Ovary (tissue), 9 donors: Measurements from ENCODE around the gene NT5C. TPM values are rescaled to one million over a fixed set of nuclear protein-coding genes. Genes with fewer than 3 reads are reported as not detected.
"Not testable (repeated sequence)": the region's sequence is repeated elsewhere in the genome, so short reads cannot be mapped to it uniquely, and the experiment has no call there.

ENCODE experiments used
- DNase-seq, 5 donors: peaks; one replicate each; pipeline ENCODE4 v3.0.0-alpha.2; 2019 to 2020
- H3K27ac ChIP-seq, 2 donors: fragments of 200-600 bp; one replicate each; pipeline versions ENCODE4 v1.5.1 to v1.8.0; 2019 to 2022
- H3K27me3 ChIP-seq: fragments of 200-600 bp; one replicate; pipeline ENCODE4 v1.8.0; 2022
- H3K36me3 ChIP-seq: fragments of 200-600 bp; sonication (generic); one replicate; pipeline ENCODE4 v1.5.1; 2019
- H3K4me1 ChIP-seq: one replicate; pipeline ENCODE4 v1.8.1; 2013; ENCODE audit warnings: mild to moderate bottlenecking, moderate library complexity; ENCODE audit not compliant: insufficient read depth
- H3K4me3 ChIP-seq: fragments of 200-600 bp; sonication (generic); one replicate; pipeline ENCODE4 v1.5.1; 2017
- H3K9me3 ChIP-seq, 2 donors: fragments of 200-600 bp in 1 of 2; sonication (generic) in 1 of 2; one replicate each; pipeline versions ENCODE4 v1.5.1 to v1.8.1; 2013 to 2019; ENCODE audit warnings: mild to moderate bottlenecking in 1 of 2, moderate library complexity in 1 of 2
- EP300 ChIP-seq: sonication (generic); formaldehyde crosslinking; IDR thresholded peaks from one replicate; pipeline ENCODE4 v1.6.1; 2017; ENCODE audit warnings: antibody characterized with exemption
- POLR2A ChIP-seq: fragments of 450-650 bp; IDR thresholded peaks from one replicate; pipeline ENCODE4 v1.6.1; 2017; ENCODE audit warnings: antibody characterized with exemption, mild to moderate bottlenecking, moderate library complexity
- WGBS, 3 donors: extraction: QIAGEN DNeasy Blood & Tissue Kit in 1 of 3; methylation state at CpG; one replicate each; pipeline versions ENCODE4 v1.1.5 to v1.1.7; 2013 to 2017; 5-methylcytosine and 5-hydroxymethylcytosine counted together
- intact Hi-C, 4 donors: fragments of 100-400 bp; cut with DNase I; formaldehyde crosslinking; loops; one replicate each; pipeline versions ENCODE4 v1.11.0 to v1.15.1; 2022 to 2023
- polyA plus RNA-seq, 2 donors: library from polyadenylated mRNA; stranded (reverse); fragments of 200-250 nt in 1 of 2; fragments of 350-450 nt in 1 of 2; fragmentation: Illumina TruSeq in 1 of 2; extraction: RNeasy Lipid Tissue Mini Kit (QIAGEN cat#74804) in 1 of 2; gene quantifications; one replicate each; pipeline ENCODE4 v1.2.3, GENCODE V29; 2013 to 2014
- total RNA-seq, 7 donors: library from RNA; depleted of rRNA in 2 of 7; stranded (reverse); fragments of >200 nt in 2 of 7; fragmentation: NEBNext Ultra II Directional in 3 of 7; extraction: Animal tissue kit (Norgen Biotek cat#: 25700) in 3 of 7; gene quantifications; one replicate each; pipeline versions ENCODE4 v1.1.0 to v1.2.4, GENCODE V29; 2016 to 2023
- TF ChIP-seq, protein P1 (sequence below), 3 donors: fragments of 450-650 bp in 2 of 3; fragments of 200-600 bp in 1 of 3; IDR thresholded peaks; one replicate each; pipeline versions ENCODE4 v1.5.1 to v1.8.0; 2016 to 2022; ENCODE audit warnings: antibody characterized with exemption in 3 of 3, mild to moderate bottlenecking in 1 of 3
- donor health status: DM: no; HTN: no; CAD: no; lungs with moderate emphysema.
- donor health status: DM: no; HTN: no; CAD: no.
- donor health status: Bipolar disorder and iron deficiency.
- donor health status: DM: yes; HTN: yes; CAD: no.
- donor health status: DM: no; HTN: no; CAD: no.
- donor health status: DM: yes; HTN: yes; CAD: no.

The NT5C gene
- total and polyA plus RNA-seq, 9 donors = 10.0 to 118 (median 65.9) TPM

DNA sequence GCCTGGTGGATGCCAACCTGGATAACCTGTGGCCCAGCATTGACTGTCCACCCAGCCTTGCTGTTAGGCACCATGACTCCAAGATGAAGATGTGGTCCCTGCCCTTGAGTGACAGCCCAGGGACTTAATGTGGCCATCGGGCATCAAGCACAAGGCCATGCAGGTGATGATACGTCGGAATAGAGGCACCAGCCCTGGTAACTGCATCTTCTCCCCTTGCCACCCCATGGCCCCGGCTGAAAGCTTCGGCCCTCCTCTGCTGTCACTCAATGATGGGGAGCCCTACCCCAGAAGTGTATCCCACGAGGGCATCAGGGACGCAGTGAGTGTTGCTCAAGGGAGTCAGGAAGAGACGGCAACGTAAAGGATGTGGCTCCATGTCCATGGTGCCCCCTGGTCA is 2.0 kb downstream of the NT5C start:
- H3K4me3 ChIP-seq = no peak overlapping the region
- WGBS, 3 donors = 78 to 90% (median 79%) methylated on average over 9 of the region's 9 CpGs
- H3K4me1 ChIP-seq = no peaks in the 10 kb centered on the region
- intact Hi-C loops = loop anchor here in 1 of 4 donors (10.0 kb wide), 1 partner anchor 165 kb away; no protein-coding TSS in a partner anchor
- no peak for DNase-seq
- no peaks in the 10 kb centered on the region for H3K9me3 ChIP-seq
- no peaks in the 10 kb centered on the region for H3K36me3 ChIP-seq
- no peak overlapping the region for H3K27ac ChIP-seq
- TF ChIP-seq EP300 = no peak
- TF ChIP-seq, protein P1, sequence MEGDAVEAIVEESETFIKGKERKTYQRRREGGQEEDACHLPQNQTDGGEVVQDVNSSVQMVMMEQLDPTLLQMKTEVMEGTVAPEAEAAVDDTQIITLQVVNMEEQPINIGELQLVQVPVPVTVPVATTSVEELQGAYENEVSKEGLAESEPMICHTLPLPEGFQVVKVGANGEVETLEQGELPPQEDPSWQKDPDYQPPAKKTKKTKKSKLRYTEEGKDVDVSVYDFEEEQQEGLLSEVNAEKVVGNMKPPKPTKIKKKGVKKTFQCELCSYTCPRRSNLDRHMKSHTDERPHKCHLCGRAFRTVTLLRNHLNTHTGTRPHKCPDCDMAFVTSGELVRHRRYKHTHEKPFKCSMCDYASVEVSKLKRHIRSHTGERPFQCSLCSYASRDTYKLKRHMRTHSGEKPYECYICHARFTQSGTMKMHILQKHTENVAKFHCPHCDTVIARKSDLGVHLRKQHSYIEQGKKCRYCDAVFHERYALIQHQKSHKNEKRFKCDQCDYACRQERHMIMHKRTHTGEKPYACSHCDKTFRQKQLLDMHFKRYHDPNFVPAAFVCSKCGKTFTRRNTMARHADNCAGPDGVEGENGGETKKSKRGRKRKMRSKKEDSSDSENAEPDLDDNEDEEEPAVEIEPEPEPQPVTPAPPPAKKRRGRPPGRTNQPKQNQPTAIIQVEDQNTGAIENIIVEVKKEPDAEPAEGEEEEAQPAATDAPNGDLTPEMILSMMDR (IDR thresholded peaks at IDR 0.05) = no peak
- no peaks in the 10 kb centered on the region for H3K27me3 ChIP-seq

DNA sequence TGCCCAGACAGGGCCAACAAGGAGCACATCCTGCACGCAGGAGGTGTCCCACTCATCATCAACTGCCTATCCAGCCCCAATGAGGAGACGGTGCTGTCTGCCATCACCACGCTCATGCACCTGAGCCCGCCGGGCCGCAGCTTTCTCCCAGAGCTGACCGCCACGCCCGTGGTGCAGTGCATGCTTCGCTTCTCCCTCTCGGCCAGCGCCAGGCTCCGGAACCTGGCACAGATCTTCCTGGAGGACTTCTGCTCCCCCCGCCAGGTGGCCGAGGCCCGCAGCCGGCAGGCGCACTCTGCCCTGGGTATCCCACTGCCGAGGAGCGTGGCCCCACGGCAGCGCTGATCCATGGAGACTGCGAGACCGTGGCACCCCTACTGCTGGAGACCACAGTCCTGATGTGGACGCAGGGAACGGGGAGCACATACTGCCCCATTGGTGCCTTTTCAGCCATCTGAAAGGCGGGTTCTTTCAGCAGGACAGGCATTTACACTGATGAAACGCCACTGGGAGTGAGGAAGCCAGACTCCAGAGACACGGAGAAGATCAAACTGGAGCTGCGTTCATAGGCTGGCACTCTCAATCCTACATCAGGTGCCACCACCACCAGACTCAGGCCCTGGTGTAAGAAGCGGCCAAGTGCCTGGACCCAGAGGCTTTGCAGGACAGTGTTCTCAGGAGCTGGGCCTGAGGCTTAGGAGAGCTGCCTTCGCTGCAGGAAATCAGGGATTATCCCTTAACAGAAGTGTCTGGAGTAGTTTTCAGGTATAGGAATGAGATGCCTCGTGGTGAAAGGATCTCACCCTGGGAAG is 2.6 kb downstream of the NT5C start:
- intact Hi-C loops = loop anchor here in 1 of 4 donors (10.0 kb wide), 1 partner anchor 164 kb away; no protein-coding TSS in a partner anchor
- H3K4me1 ChIP-seq = no peaks in the 10 kb centered on the region
- no peak for TF ChIP-seq POLR2A
- TF ChIP-seq EP300 = no peak
- TF ChIP-seq, protein P1 (IDR thresholded peaks at IDR 0.05) = no peak
- no peaks in the 10 kb centered on the region for H3K9me3 ChIP-seq
- no peaks in the 10 kb centered on the region for H3K27me3 ChIP-seq
- no peaks in the 10 kb centered on the region for H3K36me3 ChIP-seq
- no peak overlapping the region for H3K4me3 ChIP-seq
- 80 to 85% (median 82%) methylated on average over 33 of the region's 33 CpGs for WGBS, 3 donors
- no peak overlapping the region for H3K27ac ChIP-seq
- peak in 1 of 5 donors; percentile 25 for DNase-seq

GRCh38 chr17:75127936-75128335 is 3.6 kb downstream of the NT5C start:
- H3K9me3 ChIP-seq, DNase-seq, H3K4me3 ChIP-seq, H3K4me1 ChIP-seq, H3K27me3 ChIP-seq, H3K36me3 ChIP-seq, H3K27ac ChIP-seq: not testable (repeated sequence)
- intact Hi-C loops = loop anchor here in 1 of 4 donors (10.0 kb wide), 1 partner anchor 163 kb away; no protein-coding TSS in a partner anchor
- 88 to 89% (median 89%) methylated on average over 5 of the region's 5 CpGs for WGBS, 3 donors

- WGBS, 3 donors = 87 to 94% (median 88%) methylated on average over 8 of the region's 8 CpGs
- TF ChIP-seq POLR2A = no peak
- TF ChIP-seq, protein P1 (IDR thresholded peaks at IDR 0.05) = no peak
- no peak for TF ChIP-seq EP300
These were observed 4.6 kb downstream of the NT5C start for GRCh38 chr17:75126954-75127353.

DNA sequence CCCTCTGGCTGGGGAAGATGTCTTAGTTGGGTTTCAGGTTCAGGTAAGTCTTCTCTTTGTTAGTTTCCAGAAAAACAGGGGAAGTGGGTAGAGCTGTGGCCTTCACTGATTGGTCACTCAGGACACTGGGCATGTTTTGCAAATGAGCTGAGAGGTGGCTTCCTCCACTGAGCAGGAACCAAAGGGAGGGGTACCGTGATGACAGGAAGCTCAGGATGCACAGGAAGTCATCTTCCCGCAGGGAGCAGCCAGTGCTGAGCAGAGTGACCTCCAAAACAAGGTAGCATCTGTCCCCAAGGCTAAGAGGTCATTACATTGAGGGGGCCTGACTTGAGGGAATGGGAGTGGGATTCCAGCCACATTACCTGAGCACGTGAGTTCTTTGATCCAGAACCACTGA is 5.6 kb downstream of the NT5C start:
- intact Hi-C loops = loop anchor here in 1 of 4 donors (10.0 kb wide), 1 partner anchor 161 kb away; no protein-coding TSS in a partner anchor
- Histone ChIP-seq H3K9me3 (no peaks in the 10 kb centered on the region), H3K27me3 (no peaks in the 10 kb centered on the region), H3K27ac (no peak overlapping the region), H3K4me1 (no peaks in the 10 kb centered on the region), H3K36me3 (no peaks in the 10 kb centered on the region), H3K4me3 (no peak overlapping the region)
- TF ChIP-seq EP300 = no peak
- TF ChIP-seq, protein P1 (IDR thresholded peaks at IDR 0.05) = no peak
- no peak for TF ChIP-seq POLR2A
- DNase-seq = no peak
- 48 to 57% (median 51%) methylated on average over 3 of the region's 3 CpGs for WGBS, 3 donors

More at GRCh38 chr17:75126954-75127353, 4.6 kb downstream of the NT5C start:
- no peak for DNase-seq
- Histone ChIP-seq H3K36me3 (no peaks in the 10 kb centered on the region), H3K4me3 (no peak overlapping the region), H3K27ac (no peak overlapping the region), H3K27me3 (no peaks in the 10 kb centered on the region), H3K9me3 (no peaks in the 10 kb centered on the region), H3K4me1 (no peaks in the 10 kb centered on the region)
- intact Hi-C loops = loop anchor here in 1 of 4 donors (10.0 kb wide), 1 partner anchor 162 kb away; no protein-coding TSS in a partner anchor
